Prostate gland (tissue), 2 donors: ENCODE measurements around the gene ASXL1. TPM values are rescaled to one million over a fixed set of nuclear protein-coding genes. Genes with fewer than 3 reads are reported as not detected.
"Not testable (repeated sequence)": the region's sequence is repeated elsewhere in the genome, so short reads cannot be mapped to it uniquely, and the experiment has no call there.

Experiments used
- DNase-seq: peaks from one replicate; pipeline ENCODE4 v3.0.0-alpha.2; 2019; ENCODE audit warnings: low spot score
- H3K27ac ChIP-seq, 2 donors: fragments of 200-600 bp; sonication (generic); 2 replicates each; pipeline ENCODE4 v1.5.1; 2017 to 2019
- H3K27me3 ChIP-seq: fragments of 200-600 bp; sonication (generic); replicated peaks from 2 replicates; pipeline ENCODE4 v1.5.1; 2019; ENCODE audit not compliant: insufficient read depth
- H3K36me3 ChIP-seq, 2 donors: fragments of 200-600 bp; sonication (generic); 1 replicate in 1 of 2; 2 replicates in 1 of 2; pipeline versions ENCODE4 v1.5.1 to v1.8.1; 2017 to 2019
- H3K4me1 ChIP-seq: fragments of 200-600 bp; sonication (generic); replicated peaks from 2 replicates; pipeline ENCODE4 v1.5.1; 2019
- H3K4me3 ChIP-seq, 2 donors: fragments of 200-600 bp; sonication (generic); 2 replicates each; pipeline ENCODE4 v1.5.1; 2017 to 2019
- H3K9me3 ChIP-seq: fragments of 200-600 bp; sonication (generic); 2 replicates; pipeline ENCODE4 v1.5.1; 2017
- CTCF ChIP-seq, 4 experiments: fragments of 200-600 bp in 2 of 4; fragments of 450-650 bp in 2 of 4; sonication (generic) in 2 of 4; IDR thresholded peaks; 1 replicate in 3 of 4; 2 replicates in 1 of 4; pipeline ENCODE4 v1.5.1; 2016 to 2019; ENCODE audit warnings: antibody characterized with exemption in 4 of 4, mild to moderate bottlenecking in 2 of 4, moderate library complexity in 2 of 4
- POLR2A ChIP-seq: fragments of 450-650 bp; IDR thresholded peaks from one replicate; pipeline ENCODE4 v1.6.1; 2016; ENCODE audit warnings: antibody characterized with exemption, mild to moderate bottlenecking
- POLR2AphosphoS5 ChIP-seq: sonication (generic); formaldehyde crosslinking; IDR thresholded peaks from one replicate; pipeline ENCODE4 v1.6.1; 2017; ENCODE audit warnings: antibody characterized with exemption
- WGBS: methylation state at CpG from one replicate; pipeline ENCODE4 v1.1.5; 2018; 5-methylcytosine and 5-hydroxymethylcytosine counted together
- intact Hi-C: fragments of 100-400 bp; cut with DNase I; formaldehyde crosslinking; loops from one replicate; pipeline ENCODE4 v1.14.2; 2022
- total RNA-seq, 2 donors: library from RNA; depleted of rRNA; stranded (reverse); fragments of >200 nt; gene quantifications; one replicate each; pipeline ENCODE4 v1.1.0, GENCODE V29; 2016

Gene ASXL1
- total RNA-seq, 2 donors from 2014 or later = 30.4 to 106 TPM

- TF ChIP-seq CTCF (IDR thresholded peaks at IDR 0.05) (no peak), POLR2AphosphoS5 (no peak), POLR2A (no peak)
- Histone ChIP-seq H3K27me3 (no peaks in the 10 kb centered on the region), H3K36me3 (no peaks in the 10 kb centered on the region), H3K4me1 (no peaks in the 10 kb centered on the region), H3K4me3 (no peak overlapping the region), H3K9me3 (no peaks in the 10 kb centered on the region), H3K27ac (no peak overlapping the region)
- no peak for DNase-seq
- 66% methylated on average over 2 of the region's 2 CpGs for WGBS
- intact Hi-C loops = no loop called here
These were observed 45.9 kb downstream of the ASXL1 start for GRCh38 chr20:32404017-32404416.

- TF ChIP-seq POLR2A = no peak
- no peak for TF ChIP-seq CTCF (IDR thresholded peaks at IDR 0.05)
- TF ChIP-seq POLR2AphosphoS5 = no peak
- intact Hi-C loops = no loop called here
- WGBS = 94% methylated on average over 4 of the region's 4 CpGs
- Histone ChIP-seq H3K9me3 (no peaks in the 10 kb centered on the region), H3K27me3 (no peaks in the 10 kb centered on the region), H3K27ac (no peak overlapping the region), H3K4me3 (no peak overlapping the region), H3K4me1 (no peaks in the 10 kb centered on the region), H3K36me3 (no peaks in the 10 kb centered on the region)
- DNase-seq = no peak
These were observed 48.6 kb downstream of the ASXL1 start for GRCh38 chr20:32406701-32407100.

DNA sequence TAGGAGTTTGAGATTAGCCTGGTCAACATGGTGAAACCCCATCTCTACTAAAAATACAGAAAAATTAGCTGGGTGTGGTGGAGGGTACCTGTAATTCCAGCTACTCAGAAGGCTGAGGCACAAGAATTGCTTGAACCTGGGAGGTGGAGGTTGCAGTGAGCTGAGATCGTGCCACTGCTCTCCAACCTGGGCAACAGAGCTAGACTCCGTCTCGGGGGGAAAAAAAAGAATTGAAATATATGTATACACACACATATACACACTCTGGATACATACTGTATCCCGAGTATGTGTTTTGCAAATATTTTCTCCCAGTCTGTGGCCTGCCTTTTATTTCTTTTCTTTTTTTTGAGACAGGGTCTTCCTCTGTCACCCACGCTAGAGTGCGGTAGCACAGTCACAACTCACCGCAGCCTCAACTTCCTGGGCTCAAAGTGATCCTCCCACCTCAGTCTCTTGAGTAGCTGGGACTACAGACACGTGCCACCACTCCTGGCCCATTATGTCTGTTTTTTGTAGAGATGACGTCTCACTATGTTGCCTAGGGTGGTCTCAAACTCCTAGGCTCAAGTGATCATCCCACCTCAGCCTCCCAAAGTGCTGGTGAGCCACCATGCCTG is 49.1 kb downstream of the ASXL1 start:
- intact Hi-C loops, H3K27ac ChIP-seq, H3K27me3 ChIP-seq, DNase-seq, H3K4me3 ChIP-seq, H3K4me1 ChIP-seq, H3K36me3 ChIP-seq, H3K9me3 ChIP-seq: not testable (repeated sequence)
- 94% methylated on average over 9 of the region's 9 CpGs for WGBS

GRCh38 chr20:32411955-32412706 is 54.0 kb downstream of the ASXL1 start:
- H3K36me3 ChIP-seq = no peaks in the 10 kb centered on the region
- H3K4me3 ChIP-seq = no peak overlapping the region
- H3K9me3 ChIP-seq = no peaks in the 10 kb centered on the region
- no peak overlapping the region for H3K27ac ChIP-seq
- TF ChIP-seq CTCF (IDR thresholded peaks at IDR 0.05) (no peak), POLR2AphosphoS5 (no peak), POLR2A (no peak)
- 95% methylated on average over 2 of the region's 2 CpGs for WGBS
- DNase-seq = no peak
- H3K4me1 ChIP-seq = no peaks in the 10 kb centered on the region
- no peaks in the 10 kb centered on the region for H3K27me3 ChIP-seq
- intact Hi-C loops = no loop called here

DNA sequence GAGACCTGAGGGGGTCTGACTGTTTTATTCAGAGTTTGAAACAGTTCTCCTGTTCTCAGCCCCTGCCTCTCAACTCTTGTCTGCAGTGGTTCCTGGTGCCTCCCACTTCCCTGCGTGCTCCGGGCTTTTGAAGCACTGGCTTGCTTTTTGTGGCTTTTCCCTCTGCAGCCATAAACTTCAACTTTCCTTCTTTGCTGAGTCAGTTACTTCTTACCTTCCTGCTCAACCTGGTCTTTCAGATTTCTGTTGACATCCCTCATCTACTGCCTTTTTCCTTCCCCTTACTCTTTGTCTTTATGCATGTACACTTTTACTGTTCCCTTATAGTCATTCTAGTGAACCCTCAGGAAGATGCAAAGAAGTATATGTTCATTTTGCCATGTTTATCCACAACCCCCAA is 57.4 kb downstream of the ASXL1 start:
- Histone ChIP-seq H3K4me1 (no peaks in the 10 kb centered on the region), H3K27me3 (no peaks in the 10 kb centered on the region), H3K9me3 (no peaks in the 10 kb centered on the region), H3K36me3 (no peaks in the 10 kb centered on the region), H3K4me3 (no peak overlapping the region), H3K27ac (no peak overlapping the region)
- no peak for DNase-seq
- intact Hi-C loops = no loop called here
- no peak for TF ChIP-seq POLR2A
- no peak for TF ChIP-seq POLR2AphosphoS5
- no peak for TF ChIP-seq CTCF (IDR thresholded peaks at IDR 0.05)
- 31% methylated on average over 2 of the region's 2 CpGs for WGBS
